ENCODE results near the gene TOM1L2. TPM values are rescaled to one million over a fixed set of nuclear protein-coding genes. Genes with fewer than 3 reads are reported as not detected.

Gene TOM1L2
- total and polyA plus RNA-seq, 2 experiments from 2014 or later, result 21.5 to 29.6 TPM

DNA sequence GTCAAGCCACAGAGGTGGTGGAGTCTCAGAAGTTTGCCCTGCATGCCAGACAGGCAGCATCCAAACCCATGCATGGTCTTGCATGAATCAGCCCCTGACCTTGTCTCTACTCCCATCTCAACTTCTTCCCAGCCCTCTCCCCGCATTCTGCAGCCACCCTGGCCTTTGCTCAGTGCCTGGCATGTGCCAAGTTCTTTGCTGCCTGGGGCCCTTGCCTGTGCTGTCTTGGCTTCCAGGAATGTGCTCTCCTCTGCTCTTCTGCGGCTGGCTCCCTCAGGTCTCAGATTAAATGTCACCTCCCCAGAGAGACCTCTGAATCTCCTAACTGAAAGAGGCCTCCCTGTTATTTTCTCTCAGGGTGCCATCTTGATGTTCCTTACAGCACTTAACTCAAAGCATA is 18.1 kb upstream of the TOM1L2 start:
- H3K79me2 ChIP-seq, result no peaks in the 10 kb centered on the region
- no peaks in the 10 kb centered on the region for H3K9me2 ChIP-seq (replicated peaks; ENCODE audit: insufficient read depth)
- 93% methylated on average over 2 of the region's 2 CpGs for WGBS (ENCODE audit: low lambda C conversion rate, missing lambda C conversion rate)
- H3K4me3 ChIP-seq, result no peak overlapping the region
- H3K27me3 ChIP-seq, result no peaks in the 10 kb centered on the region
- TF ChIP-seq, protein P1, sequence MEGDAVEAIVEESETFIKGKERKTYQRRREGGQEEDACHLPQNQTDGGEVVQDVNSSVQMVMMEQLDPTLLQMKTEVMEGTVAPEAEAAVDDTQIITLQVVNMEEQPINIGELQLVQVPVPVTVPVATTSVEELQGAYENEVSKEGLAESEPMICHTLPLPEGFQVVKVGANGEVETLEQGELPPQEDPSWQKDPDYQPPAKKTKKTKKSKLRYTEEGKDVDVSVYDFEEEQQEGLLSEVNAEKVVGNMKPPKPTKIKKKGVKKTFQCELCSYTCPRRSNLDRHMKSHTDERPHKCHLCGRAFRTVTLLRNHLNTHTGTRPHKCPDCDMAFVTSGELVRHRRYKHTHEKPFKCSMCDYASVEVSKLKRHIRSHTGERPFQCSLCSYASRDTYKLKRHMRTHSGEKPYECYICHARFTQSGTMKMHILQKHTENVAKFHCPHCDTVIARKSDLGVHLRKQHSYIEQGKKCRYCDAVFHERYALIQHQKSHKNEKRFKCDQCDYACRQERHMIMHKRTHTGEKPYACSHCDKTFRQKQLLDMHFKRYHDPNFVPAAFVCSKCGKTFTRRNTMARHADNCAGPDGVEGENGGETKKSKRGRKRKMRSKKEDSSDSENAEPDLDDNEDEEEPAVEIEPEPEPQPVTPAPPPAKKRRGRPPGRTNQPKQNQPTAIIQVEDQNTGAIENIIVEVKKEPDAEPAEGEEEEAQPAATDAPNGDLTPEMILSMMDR (IDR thresholded peaks at IDR 0.05; ENCODE audit: poor library complexity), result no peak
- TF ChIP-seq EZH2 (IDR thresholded peaks at IDR 0.05; ENCODE audit: borderline replicate concordance), result no peak
- no peak for TF ChIP-seq EZH2phosphoT487 (IDR thresholded peaks at IDR 0.05; ENCODE audit: low read depth, severe bottlenecking, unreplicated experiment)
- H3K9me3 ChIP-seq (ENCODE audit: low read depth), result no peaks in the 10 kb centered on the region
- H3K4me1 ChIP-seq (ENCODE audit: insufficient read depth), result no peaks in the 10 kb centered on the region
- H3K36me3 ChIP-seq (replicated peaks; ENCODE audit: insufficient read depth, low read depth), result no peaks in the 10 kb centered on the region
- H2AFZ ChIP-seq, result no peak overlapping the region
- no peaks in the 10 kb centered on the region for H4K20me1 ChIP-seq (ENCODE audit: insufficient read depth, poor library complexity, severe bottlenecking)
- peak overlapping the region; percentile 60 for H3K27ac ChIP-seq
- DNase-seq (ENCODE audit: low spot score), result no peak
- H3K4me2 ChIP-seq, result no peak overlapping the region

DNA sequence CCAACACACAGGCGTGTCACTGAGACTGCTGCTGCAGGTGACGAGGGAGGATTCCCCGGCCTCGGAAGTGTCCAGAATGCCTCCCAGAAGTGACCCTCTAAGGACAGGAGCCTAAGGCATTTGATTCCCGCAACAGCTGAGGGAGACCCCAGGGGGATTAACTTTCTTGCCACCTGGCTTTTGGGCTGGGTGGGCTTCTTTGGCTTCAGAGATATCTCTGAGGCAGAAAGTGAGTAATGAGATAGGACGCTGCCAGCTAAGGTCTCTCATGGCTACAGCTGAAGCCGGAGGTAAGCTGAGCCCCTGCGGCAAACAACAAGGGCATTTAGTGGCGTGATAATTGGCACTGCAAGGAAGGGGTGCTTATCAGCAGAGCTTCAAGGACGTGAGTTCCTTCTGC is 17.4 kb upstream of the TOM1L2 start:
- no peaks in the 10 kb centered on the region for H3K9me2 ChIP-seq (replicated peaks; ENCODE audit: insufficient read depth)
- no peak for DNase-seq (ENCODE audit: low spot score)
- no peaks in the 10 kb centered on the region for H3K36me3 ChIP-seq (replicated peaks; ENCODE audit: insufficient read depth, low read depth)
- no peak overlapping the region for H3K4me3 ChIP-seq
- H3K27ac ChIP-seq, result no peak overlapping the region
- no peak overlapping the region for H2AFZ ChIP-seq
- no peaks in the 10 kb centered on the region for H3K4me1 ChIP-seq (ENCODE audit: insufficient read depth)
- no peaks in the 10 kb centered on the region for H3K9me3 ChIP-seq (ENCODE audit: low read depth)
- H3K79me2 ChIP-seq, result no peaks in the 10 kb centered on the region
- no peak for TF ChIP-seq EZH2phosphoT487 (IDR thresholded peaks at IDR 0.05; ENCODE audit: low read depth, severe bottlenecking, unreplicated experiment)
- TF ChIP-seq, protein P1 (IDR thresholded peaks at IDR 0.05; ENCODE audit: poor library complexity), result no peak
- TF ChIP-seq EZH2 (IDR thresholded peaks at IDR 0.05; ENCODE audit: borderline replicate concordance), result no peak
- no peaks in the 10 kb centered on the region for H4K20me1 ChIP-seq (ENCODE audit: insufficient read depth, poor library complexity, severe bottlenecking)
- no peaks in the 10 kb centered on the region for H3K27me3 ChIP-seq
- no peak overlapping the region for H3K4me2 ChIP-seq
- 92% methylated on average over 10 of the region's 10 CpGs for WGBS (ENCODE audit: low lambda C conversion rate, missing lambda C conversion rate)

DNA sequence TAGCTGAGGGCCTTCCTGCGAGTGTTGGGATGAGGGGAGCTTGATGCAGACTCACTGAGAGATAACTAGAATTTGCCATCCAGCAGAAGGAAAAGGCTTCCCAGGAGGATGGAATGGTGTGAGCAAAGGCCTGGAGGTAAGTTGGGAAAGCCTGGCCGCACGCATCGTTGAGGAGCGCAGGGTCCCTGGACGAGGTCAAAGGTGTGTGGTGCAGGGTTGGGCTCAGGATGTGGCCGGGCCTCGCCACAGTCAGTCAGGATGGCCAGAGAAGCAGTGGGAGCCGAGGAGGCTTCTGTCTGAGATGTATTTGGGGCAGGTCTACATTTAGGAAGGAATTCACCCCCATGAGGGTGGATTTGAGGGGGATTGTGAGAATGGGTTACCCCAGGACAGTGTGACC is 16.9 kb upstream of the TOM1L2 start:
- no peak overlapping the region for H3K4me2 ChIP-seq
- WGBS (ENCODE audit: low lambda C conversion rate, missing lambda C conversion rate), result 90% methylated on average over 9 of the region's 9 CpGs
- no peak overlapping the region for H3K27ac ChIP-seq
- H3K36me3 ChIP-seq (replicated peaks; ENCODE audit: insufficient read depth, low read depth), result no peaks in the 10 kb centered on the region
- no peaks in the 10 kb centered on the region for H3K79me2 ChIP-seq
- H3K9me2 ChIP-seq (replicated peaks; ENCODE audit: insufficient read depth), result no peaks in the 10 kb centered on the region
- H3K4me3 ChIP-seq, result no peak overlapping the region
- no peaks in the 10 kb centered on the region for H3K9me3 ChIP-seq (ENCODE audit: low read depth)
- TF ChIP-seq, protein P1 (IDR thresholded peaks at IDR 0.05; ENCODE audit: poor library complexity), result no peak
- no peak for TF ChIP-seq EZH2phosphoT487 (IDR thresholded peaks at IDR 0.05; ENCODE audit: low read depth, severe bottlenecking, unreplicated experiment)
- no peak for TF ChIP-seq EZH2 (IDR thresholded peaks at IDR 0.05; ENCODE audit: borderline replicate concordance)
- H3K27me3 ChIP-seq, result no peaks in the 10 kb centered on the region
- no peaks in the 10 kb centered on the region for H4K20me1 ChIP-seq (ENCODE audit: insufficient read depth, poor library complexity, severe bottlenecking)
- H3K4me1 ChIP-seq (ENCODE audit: insufficient read depth), result no peaks in the 10 kb centered on the region
- no peak overlapping the region for H2AFZ ChIP-seq
- DNase-seq (ENCODE audit: low spot score), result no peak
